Measurements from ENCODE around the gene IFT172. TPM values are rescaled to one million over a fixed set of nuclear protein-coding genes. Genes with fewer than 3 reads are reported as not detected.

IFT172 gene
- total RNA-seq, 1 experiment from 2014 or later, result 25.3 TPM

- peak; percentile 95 for TF ChIP-seq MAX (CRISPR knock-in tag; IDR thresholded peaks at IDR 0.05)
- TF ChIP-seq SP1 (CRISPR knock-in tag; conservative IDR thresholded peaks at IDR 0.05), result peak; percentile 98
- peak; percentile 93; the same call in 1 of the 2 replicates for TF ChIP-seq CBFB (CRISPR knock-in tag; IDR thresholded peaks at IDR 0.05; ENCODE audit: low read depth)
- 0 out of 2 replicates have a peak, but pooled peaks have one; percentile 56 for TF ChIP-seq E2F4 (CRISPR knock-in tag; IDR thresholded peaks at IDR 0.05; ENCODE audit: borderline replicate concordance, low read depth)
- TF ChIP-seq RELA (CRISPR knock-in tag; IDR thresholded peaks at IDR 0.05; ENCODE audit: borderline replicate concordance), result peak; percentile 85; the same call in 1 of the 2 replicates
- TF ChIP-seq CREM (CRISPR knock-in tag; IDR thresholded peaks at IDR 0.05), result peak; percentile 76
Observed at GRCh38 chr2:27409321-27410073, 80.0 kb downstream of the IFT172 start, which contains the start of gene PPM1G (continued).

- Mint-ChIP-seq H3K4me3 (peak overlapping the region; percentile 84), H3K27me3 (ENCODE audit: low read depth) (peaks cover 13% of the 10 kb centered on the region), H3K36me3 (peaks cover 13% of the 10 kb centered on the region), H3K9me3 (peaks cover 8% of the 10 kb centered on the region), H3K4me1 (peaks cover 18% of the 10 kb centered on the region), H3K27ac (peak overlapping the region; percentile 97)
- TF ChIP-seq PREB (CRISPR knock-in tag; IDR thresholded peaks at IDR 0.05; ENCODE audit: borderline replicate concordance), result no peak
- TF ChIP-seq KAT7 (CRISPR knock-in tag; IDR thresholded peaks at IDR 0.05; ENCODE audit: borderline replicate concordance), result no peak
- TF ChIP-seq HMGA2 (CRISPR knock-in tag; IDR thresholded peaks at IDR 0.05), result no peak
- TF ChIP-seq SP1 (CRISPR knock-in tag; conservative IDR thresholded peaks at IDR 0.05), result no peak
- no peak for TF ChIP-seq ZNF532 (CRISPR knock-in tag; IDR thresholded peaks at IDR 0.05; ENCODE audit: borderline replicate concordance)
- no peak for TF ChIP-seq NR2C2 (CRISPR knock-in tag; IDR thresholded peaks at IDR 0.05)
- TF ChIP-seq E2F1 (CRISPR knock-in tag; IDR thresholded peaks at IDR 0.05), result no peak
- TF ChIP-seq E2F5 (CRISPR knock-in tag; IDR thresholded peaks at IDR 0.05), result no peak
- no peak for TF ChIP-seq JUN (CRISPR knock-in tag; IDR thresholded peaks at IDR 0.05)
- no peak for TF ChIP-seq ZNF219 (CRISPR knock-in tag; IDR thresholded peaks at IDR 0.05; ENCODE audit: borderline replicate concordance)
- TF ChIP-seq TP53 (CRISPR knock-in tag; IDR thresholded peaks at IDR 0.05), result no peak
- TF ChIP-seq ZSCAN18 (CRISPR knock-in tag; IDR thresholded peaks at IDR 0.05), result no peak
- TF ChIP-seq NFATC4 (CRISPR knock-in tag; IDR thresholded peaks at IDR 0.05), result no peak
- no peak for TF ChIP-seq GABPB1 (CRISPR knock-in tag; IDR thresholded peaks at IDR 0.05)
- no peak for TF ChIP-seq ZNF263 (CRISPR knock-in tag; IDR thresholded peaks at IDR 0.05; ENCODE audit: low read depth)
- TF ChIP-seq USF1 (CRISPR knock-in tag; IDR thresholded peaks at IDR 0.05), result no peak
- no peak for TF ChIP-seq FOXJ3 (CRISPR knock-in tag; IDR thresholded peaks at IDR 0.05; ENCODE audit: borderline replicate concordance)
- TF ChIP-seq GTF2I (CRISPR knock-in tag; conservative IDR thresholded peaks at IDR 0.05), result no peak
- ChIA-PET CTCF (interaction anchor here (1.0 to 3.9 kb wide), 8 partner anchors 8 to 275 kb away, joined by 3 to 52 read pairs (median 4); partner anchors contain the start of genes NRBP1 and ZNF513), POLR2A (interaction anchor here (0.7 to 2.5 kb wide), 4 partner anchors 20 to 390 kb away, joined by 3 to 28 read pairs (median 3); partner anchors contain the start of genes CCDC121, GPN1, NRBP1 and ZNF513)
- DNase-seq (ENCODE audit: low spot score) (no peak), ATAC-seq (peak; percentile 34)
Observed at GRCh38 chr2:27408601-27409320, 80.8 kb downstream of the IFT172 start.

Measured in WTC11 (cell line).